ENCODE results near the gene COPS7A.

The COPS7A gene

DNA sequence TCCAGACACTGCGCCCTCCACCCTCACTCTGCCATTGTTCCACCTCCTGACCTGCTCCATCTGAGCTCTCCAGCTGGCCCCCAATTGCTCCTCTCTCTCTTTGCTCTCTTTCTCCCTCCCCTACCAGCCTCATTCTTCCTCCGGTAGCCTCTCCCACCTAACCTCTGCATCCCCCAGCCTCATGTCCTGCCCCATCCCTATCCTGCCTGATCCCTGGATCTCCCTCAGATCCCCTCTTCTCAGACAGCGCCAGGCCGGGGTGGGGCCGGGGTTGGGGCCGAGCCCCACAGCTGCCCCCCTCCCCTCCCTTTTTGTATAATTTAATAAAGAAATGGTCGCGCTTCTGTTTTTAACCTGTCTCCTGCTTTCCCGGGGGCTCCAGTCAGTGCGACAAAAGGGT is 46.8 kb downstream of the COPS7A start:
- Histone ChIP-seq H3K18ac (ENCODE audit: low read depth in 1 of 2, low read length in 2 of 2) (no peak overlapping the region), H2BK5ac (ENCODE audit: low read depth, low read length, poor library complexity, severe bottlenecking) (no peak overlapping the region), H3K23ac (ENCODE audit: low read length in 2 of 2) (no peak overlapping the region), H2AK5ac (ENCODE audit: low read length, severe bottlenecking) (no peak overlapping the region), H2BK15ac (ENCODE audit: low read depth, poor library complexity, severe bottlenecking) (no peak overlapping the region), H3K4me2 (ENCODE audit: low read length, poor library complexity, severe bottlenecking) (no peak overlapping the region), H4K91ac (ENCODE audit: low read length) (no peak overlapping the region), H3K9ac (ENCODE audit: low read length) (peak overlapping the region; percentile 23), H2BK12ac (ENCODE audit: low read length in 2 of 2) (no peak overlapping the region), H3K79me1 (replicated peaks; ENCODE audit: low read length, poor library complexity, severe bottlenecking) (peaks cover 6% of the 10 kb centered on the region), H3K36me3 (ENCODE audit: control insufficient read depth in 1 of 2, insufficient read depth in 2 of 2, low read depth in 1 of 2, low read length in 2 of 2) (peaks cover 18 to 47% of the 10 kb centered on the region in 2 experiments), H2AFZ (ENCODE audit: low read depth, low read length) (no peak overlapping the region), H3K27ac (ENCODE audit: low read length, poor library complexity, severe bottlenecking) (no peak overlapping the region), H3K27me3 (ENCODE audit: control insufficient read depth in 1 of 2, insufficient read depth in 1 of 2, low read length in 2 of 2) (peaks cover 21 to 23% of the 10 kb centered on the region in 2 experiments), H3K14ac (ENCODE audit: low read length in 2 of 2) (no peak overlapping the region), H3K9me3 (ENCODE audit: control insufficient read depth, low read length) (no peaks in the 10 kb centered on the region), H4K8ac (ENCODE audit: low read length) (no peak overlapping the region), H3K4me3 (ENCODE audit: insufficient read depth in 1 of 2, low read depth in 1 of 2, low read length in 2 of 2) (no peak overlapping the region), H3K4me1 (ENCODE audit: control insufficient read depth, insufficient read depth, low read depth, low read length) (peaks cover 36% of the 10 kb centered on the region), H3K4ac (ENCODE audit: low read depth in 1 of 2, low read length in 2 of 2) (no peak overlapping the region), H2BK120ac (ENCODE audit: low read depth, low read length) (no peak overlapping the region)
- no peak for DNase-seq
- WGBS: 94% methylated on average over 6 of the region's 10 CpGs

- no peak overlapping the region for H2BK12ac ChIP-seq (ENCODE audit: low read length in 2 of 2)
- H2BK120ac ChIP-seq (ENCODE audit: low read depth, low read length): no peak overlapping the region
- no peak overlapping the region for H2BK5ac ChIP-seq (ENCODE audit: low read depth, low read length, poor library complexity, severe bottlenecking)
- H3K4me2 ChIP-seq (ENCODE audit: low read length, poor library complexity, severe bottlenecking): no peak overlapping the region
- no peak overlapping the region for H3K27ac ChIP-seq (ENCODE audit: low read length, poor library complexity, severe bottlenecking)
- peak overlapping the region; percentile 23 for H3K9ac ChIP-seq (ENCODE audit: low read length)
- H3K79me1 ChIP-seq (replicated peaks; ENCODE audit: low read length, poor library complexity, severe bottlenecking): peaks cover 6% of the 10 kb centered on the region
- H3K4ac ChIP-seq (ENCODE audit: low read depth in 1 of 2, low read length in 2 of 2): no peak overlapping the region
- H2AK5ac ChIP-seq (ENCODE audit: low read length, severe bottlenecking): no peak overlapping the region
- no peaks in the 10 kb centered on the region for H3K9me3 ChIP-seq (ENCODE audit: control insufficient read depth, low read length)
- WGBS: 96% methylated on average over 4 of the region's 4 CpGs
- no peak overlapping the region for H3K14ac ChIP-seq (ENCODE audit: low read length in 2 of 2)
- peaks cover 21 to 23% of the 10 kb centered on the region in 2 experiments for H3K27me3 ChIP-seq (ENCODE audit: control insufficient read depth in 1 of 2, insufficient read depth in 1 of 2, low read length in 2 of 2)
- peaks cover 18 to 47% of the 10 kb centered on the region in 2 experiments for H3K36me3 ChIP-seq (ENCODE audit: control insufficient read depth in 1 of 2, insufficient read depth in 2 of 2, low read depth in 1 of 2, low read length in 2 of 2)
- no peak overlapping the region for H4K91ac ChIP-seq (ENCODE audit: low read length)
- no peak overlapping the region for H2AFZ ChIP-seq (ENCODE audit: low read depth, low read length)
- peak; percentile 20 for DNase-seq
- no peak overlapping the region for H3K23ac ChIP-seq (ENCODE audit: low read length in 2 of 2)
- H3K4me3 ChIP-seq (ENCODE audit: insufficient read depth in 1 of 2, low read depth in 1 of 2, low read length in 2 of 2): no peak overlapping the region
- H4K8ac ChIP-seq (ENCODE audit: low read length): no peak overlapping the region
- no peak overlapping the region for H2BK15ac ChIP-seq (ENCODE audit: low read depth, poor library complexity, severe bottlenecking)
- H3K18ac ChIP-seq (ENCODE audit: low read depth in 1 of 2, low read length in 2 of 2): no peak overlapping the region
- H3K4me1 ChIP-seq (ENCODE audit: control insufficient read depth, insufficient read depth, low read depth, low read length): peaks cover 33% of the 10 kb centered on the region
Measured at GRCh38 chr12:6771091-6771495, 47.2 kb downstream of the COPS7A start.

GRCh38 chr12:6771509-6772330 is 47.9 kb downstream of the COPS7A start:
- Histone ChIP-seq H2AK5ac (ENCODE audit: low read length, severe bottlenecking) (no peak overlapping the region), H3K9me3 (ENCODE audit: control insufficient read depth, low read length) (no peaks in the 10 kb centered on the region), H2BK5ac (ENCODE audit: low read depth, low read length, poor library complexity, severe bottlenecking) (no peak overlapping the region), H3K14ac (ENCODE audit: low read length in 2 of 2) (no peak overlapping the region), H2BK15ac (ENCODE audit: low read depth, poor library complexity, severe bottlenecking) (no peak overlapping the region), H3K4me3 (ENCODE audit: insufficient read depth in 1 of 2, low read depth in 1 of 2, low read length in 2 of 2) (no peak overlapping the region), H3K36me3 (ENCODE audit: control insufficient read depth in 1 of 2, insufficient read depth in 2 of 2, low read depth in 1 of 2, low read length in 2 of 2) (peaks cover 18 to 47% of the 10 kb centered on the region in 2 experiments), H4K91ac (ENCODE audit: low read length) (no peak overlapping the region), H3K79me1 (replicated peaks; ENCODE audit: low read length, poor library complexity, severe bottlenecking) (peaks cover 6% of the 10 kb centered on the region), H3K4me1 (ENCODE audit: control insufficient read depth, insufficient read depth, low read depth, low read length) (peaks cover 33% of the 10 kb centered on the region), H4K8ac (ENCODE audit: low read length) (no peak overlapping the region), H3K4me2 (ENCODE audit: low read length, poor library complexity, severe bottlenecking) (no peak overlapping the region), H2BK120ac (ENCODE audit: low read depth, low read length) (no peak overlapping the region), H3K27me3 (ENCODE audit: control insufficient read depth in 1 of 2, insufficient read depth in 1 of 2, low read length in 2 of 2) (peaks cover 21 to 23% of the 10 kb centered on the region in 2 experiments), H2BK12ac (ENCODE audit: low read length in 2 of 2) (no peak overlapping the region), H3K18ac (ENCODE audit: low read depth in 1 of 2, low read length in 2 of 2) (no peak overlapping the region), H3K9ac (ENCODE audit: low read length) (peak overlapping the region; percentile 23), H3K23ac (ENCODE audit: low read length in 2 of 2) (no peak overlapping the region), H2AFZ (ENCODE audit: low read depth, low read length) (no peak overlapping the region), H3K4ac (ENCODE audit: low read depth in 1 of 2, low read length in 2 of 2) (no peak overlapping the region), H3K27ac (ENCODE audit: low read length, poor library complexity, severe bottlenecking) (no peak overlapping the region)
- DNase-seq: no peak
- WGBS: 64% methylated on average over 9 of the region's 12 CpGs

DNA sequence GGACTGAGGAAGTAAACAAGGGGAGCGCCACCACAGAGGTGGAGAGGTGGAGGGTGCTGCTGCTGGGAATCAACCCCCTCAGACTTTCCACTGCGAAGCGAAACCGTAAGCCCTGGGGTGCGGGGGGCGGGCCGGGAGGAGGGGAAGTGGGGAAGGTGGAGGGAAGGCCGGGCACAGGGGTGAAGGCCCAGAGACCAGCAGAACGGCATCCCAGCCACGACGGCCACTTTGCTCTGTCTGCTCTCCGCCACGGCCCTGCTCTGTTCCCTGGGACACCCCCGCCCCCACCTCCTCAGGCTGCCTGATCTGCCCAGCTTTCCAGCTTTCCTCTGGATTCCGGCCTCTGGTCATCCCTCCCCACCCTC is 48.5 kb downstream of the COPS7A start, which contains the start of gene LAG3:
Gene LAG3, plus strand, starts transcription at position 190 of the 365 bp plus-strand sequence. CDS start 333 bp downstream, outside the sequence.
- Histone ChIP-seq H3K79me1 (replicated peaks; ENCODE audit: low read length, poor library complexity, severe bottlenecking) (peaks cover 6% of the 10 kb centered on the region), H3K14ac (ENCODE audit: low read length in 2 of 2) (peak within 1 kb of the TSS in 1 of 2 experiments; percentile 29), H4K8ac (ENCODE audit: low read length) (no peak within 1 kb of the TSS), H3K4me1 (ENCODE audit: control insufficient read depth, insufficient read depth, low read depth, low read length) (peaks cover 33% of the 10 kb centered on the region), H3K27ac (ENCODE audit: low read length, poor library complexity, severe bottlenecking) (no peak within 1 kb of the TSS), H3K4me3 (ENCODE audit: insufficient read depth in 1 of 2, low read depth in 1 of 2, low read length in 2 of 2) (no peak within 1 kb of the TSS), H2BK15ac (ENCODE audit: low read depth, poor library complexity, severe bottlenecking) (no peak within 1 kb of the TSS), H2AFZ (ENCODE audit: low read depth, low read length) (no peak within 1 kb of the TSS), H2BK12ac (ENCODE audit: low read length in 2 of 2) (peak within 1 kb of the TSS in 1 of 2 experiments; percentile 31), H3K36me3 (ENCODE audit: control insufficient read depth in 1 of 2, insufficient read depth in 2 of 2, low read depth in 1 of 2, low read length in 2 of 2) (peaks cover 18 to 47% of the 10 kb centered on the region in 2 experiments), H2BK5ac (ENCODE audit: low read depth, low read length, poor library complexity, severe bottlenecking) (no peak within 1 kb of the TSS), H3K18ac (ENCODE audit: low read depth in 1 of 2, low read length in 2 of 2) (peak within 1 kb of the TSS in 1 of 2 experiments; percentile 49), H3K23ac (ENCODE audit: low read length in 2 of 2) (peak within 1 kb of the TSS in 1 of 2 experiments; percentile 70), H3K9ac (ENCODE audit: low read length) (peak within 1 kb of the TSS; percentile 23), H3K4ac (ENCODE audit: low read depth in 1 of 2, low read length in 2 of 2) (no peak within 1 kb of the TSS), H3K9me3 (ENCODE audit: control insufficient read depth, low read length) (no peaks in the 10 kb centered on the region), H2AK5ac (ENCODE audit: low read length, severe bottlenecking) (no peak within 1 kb of the TSS), H3K4me2 (ENCODE audit: low read length, poor library complexity, severe bottlenecking) (no peak within 1 kb of the TSS), H2BK120ac (ENCODE audit: low read depth, low read length) (no peak within 1 kb of the TSS), H3K27me3 (ENCODE audit: control insufficient read depth in 1 of 2, insufficient read depth in 1 of 2, low read length in 2 of 2) (peaks cover 24 to 27% of the 10 kb centered on the region in 2 experiments), H4K91ac (ENCODE audit: low read length) (no peak within 1 kb of the TSS)
- DNase-seq: no peak
- WGBS: 52% methylated on average over 9 of the region's 15 CpGs
